ENCODE measurements around the gene GARIN5B.
A peak's percentile ranks its signal among the peaks of the same experiment; 100 is the strongest.
"Not testable (repeated sequence)": the region's sequence is repeated elsewhere in the genome, so short reads cannot be mapped to it uniquely, and the experiment has no call there.

GARIN5B gene

GRCh38 chr19:55362990-55363716, at the start of gene GARIN5B:
Gene GARIN5B, minus strand, starts transcription at chr19:55363260. Its CDS starts 194 bp downstream, at chr19:55363066.
- Histone ChIP-seq H3K27ac (no peak within 1 kb of the TSS), H3K4me3 (no peak within 1 kb of the TSS)

- Histone ChIP-seq H3K27ac (no peak overlapping the region), H3K4me3 (no peak overlapping the region)
Observed at GRCh38 chr19:55410168-55410567, 47.1 kb upstream of the GARIN5B start.

- H3K4me3 ChIP-seq, H3K27ac ChIP-seq: not testable (repeated sequence)
Observed at GRCh38 chr19:55409179-55409578, 46.1 kb upstream of the GARIN5B start.

GRCh38 chr19:55408533-55408872, 45.4 kb upstream of the GARIN5B start:
- H3K4me3 ChIP-seq: peak overlapping the region; percentile 24 to 99 (median 79)
- H3K27ac ChIP-seq: peak overlapping the region; percentile 41 to 100 (median 97)

GRCh38 chr19:55407800-55408532, 44.9 kb upstream of the GARIN5B start:
- peak overlapping the region; percentile 68 to 100 (median 98) for H3K27ac ChIP-seq
- H3K4me3 ChIP-seq: peak overlapping the region; percentile 68 to 99 (median 79)

- Histone ChIP-seq H3K27ac (peak within 1 kb of the TSS; percentile 68 to 100 (median 98)), H3K4me3 (peak within 1 kb of the TSS; percentile 68 to 99 (median 79))
Observed at GRCh38 chr19:55407550-55407799, 44.4 kb upstream of the GARIN5B start, which contains the start of gene UBE2S. Gene UBE2S, minus strand, starts transcription at chr19:55407788. Its CDS starts 199 bp downstream, at chr19:55407589.

GRCh38 chr19:55406826-55407549, 43.9 kb upstream of the GARIN5B start:
- peak overlapping the region; percentile 68 to 100 (median 98) for H3K27ac ChIP-seq

GRCh38 chr19:55406091-55406825, 43.2 kb upstream of the GARIN5B start:
- Histone ChIP-seq H3K4me3 (peak overlapping the region; percentile 68 to 99 (median 79)), H3K27ac (peak overlapping the region in 9 of 21 experiments; percentile 92 to 100 (median 98))

More at GRCh38 chr19:55406826-55407549, 43.9 kb upstream of the GARIN5B start:
- peak overlapping the region; percentile 68 to 99 (median 79) for H3K4me3 ChIP-seq

GRCh38 chr19:55405638-55406037, 42.6 kb upstream of the GARIN5B start:
- H3K27ac ChIP-seq: no peak overlapping the region
- H3K4me3 ChIP-seq: no peak overlapping the region

GRCh38 chr19:55402509-55402908, 39.4 kb upstream of the GARIN5B start:
- Histone ChIP-seq H3K27ac (no peak overlapping the region), H3K4me3 (no peak overlapping the region)

- H3K4me3 ChIP-seq, H3K27ac ChIP-seq: not testable (repeated sequence)
Observed at GRCh38 chr19:55401390-55401789, 38.3 kb upstream of the GARIN5B start.

GRCh38 chr19:55400281-55401087, 37.4 kb upstream of the GARIN5B start:
- H3K4me3 ChIP-seq: no peak overlapping the region
- H3K27ac ChIP-seq: peak overlapping the region in 2 of 21 experiments; percentile 24 to 60

GRCh38 chr19:55398200-55398925, 35.3 kb upstream of the GARIN5B start:
- peak overlapping the region in 1 of 21 experiments; percentile 14 for H3K27ac ChIP-seq

GRCh38 chr19:55392820-55393761, 30.0 kb upstream of the GARIN5B start:
- H3K4me3 ChIP-seq: no peak overlapping the region
- H3K27ac ChIP-seq: no peak overlapping the region

More at GRCh38 chr19:55398200-55398925, 35.3 kb upstream of the GARIN5B start:
- no peak overlapping the region for H3K4me3 ChIP-seq

- H3K27ac ChIP-seq: no peak overlapping the region
Observed at GRCh38 chr19:55391702-55392615, 28.9 kb upstream of the GARIN5B start.

GRCh38 chr19:55391191-55391670, 28.2 kb upstream of the GARIN5B start:
- H3K27ac ChIP-seq: no peak overlapping the region
- no peak overlapping the region for H3K4me3 ChIP-seq

More at GRCh38 chr19:55391702-55392615, 28.9 kb upstream of the GARIN5B start:
- no peak overlapping the region for H3K4me3 ChIP-seq
